ENCODE data around the gene KCNQ1OT1. TPM values are rescaled to one million over a fixed set of nuclear protein-coding genes. Genes with fewer than 3 reads are reported as not detected.

The KCNQ1OT1 gene
- total RNA-seq, 4 donors from 2014 or later, result 0.66 to 2.5 (median 1.3) TPM

GRCh38 chr11:2579315-2580060 lies 120.3 kb downstream of the KCNQ1OT1 start:
- no peaks in the 10 kb centered on the region for H3K27me3 ChIP-seq
- intact Hi-C loops (cut with DNase I), result no loop called here
- peaks cover 0 to under 1% (median 0%) of the 10 kb centered on the region in 4 donors for H3K36me3 ChIP-seq
- TF ChIP-seq POLR2AphosphoS5 (IDR thresholded peaks at IDR 0.05), result no peak
- no peak for TF ChIP-seq CTCF (IDR thresholded peaks at IDR 0.05)
- no peak for TF ChIP-seq EP300 (IDR thresholded peaks at IDR 0.05)
- TF ChIP-seq POLR2A (IDR thresholded peaks at IDR 0.05; ENCODE audit: low read depth), result no peak
- no peak overlapping the region for H3K27ac ChIP-seq (replicated peaks in 1 of 4)
- no peaks in the 10 kb centered on the region for H3K9me3 ChIP-seq
- H3K4me1 ChIP-seq, result peaks cover 0 to 13% (median 0%) of the 10 kb centered on the region in 4 donors
- WGBS, result 74% methylated on average over 14 of the region's 17 CpGs
- H3K4me3 ChIP-seq, result no peak overlapping the region
- DNase-seq (ENCODE audit: extremely low spot score), result no peak

- Histone ChIP-seq H3K9me3 (no peaks in the 10 kb centered on the region), H3K27me3 (no peaks in the 10 kb centered on the region), H3K27ac (replicated peaks in 1 of 4) (no peak overlapping the region), H3K36me3 (peaks cover 0 to under 1% (median 0%) of the 10 kb centered on the region in 4 donors), H3K4me1 (peaks cover 0 to 13% (median 0%) of the 10 kb centered on the region in 4 donors), H3K4me3 (no peak overlapping the region)
- TF ChIP-seq CTCF (IDR thresholded peaks at IDR 0.05), result no peak
- no peak for TF ChIP-seq POLR2AphosphoS5 (IDR thresholded peaks at IDR 0.05)
- no peak for TF ChIP-seq POLR2A (IDR thresholded peaks at IDR 0.05; ENCODE audit: low read depth)
- TF ChIP-seq EP300 (IDR thresholded peaks at IDR 0.05), result no peak
- no peak for DNase-seq (ENCODE audit: extremely low spot score)
- 86% methylated on average over 4 of the region's 7 CpGs for WGBS
- intact Hi-C loops (cut with DNase I), result no loop called here
Observed at GRCh38 chr11:2578929-2579270, 120.9 kb downstream of the KCNQ1OT1 start.

GRCh38 chr11:2577991-2578928 lies 121.5 kb downstream of the KCNQ1OT1 start:
- intact Hi-C loops (cut with DNase I), result no loop called here
- no peak overlapping the region for H3K4me3 ChIP-seq
- no peaks in the 10 kb centered on the region for H3K27me3 ChIP-seq
- peaks cover 0 to 6% (median 0%) of the 10 kb centered on the region in 4 donors for H3K36me3 ChIP-seq
- no peak for TF ChIP-seq POLR2AphosphoS5 (IDR thresholded peaks at IDR 0.05)
- TF ChIP-seq POLR2A (IDR thresholded peaks at IDR 0.05; ENCODE audit: low read depth), result no peak
- no peak for TF ChIP-seq CTCF (IDR thresholded peaks at IDR 0.05)
- no peak for TF ChIP-seq EP300 (IDR thresholded peaks at IDR 0.05)
- WGBS, result 82% methylated on average over 16 of the region's 22 CpGs
- H3K9me3 ChIP-seq, result no peaks in the 10 kb centered on the region
- H3K4me1 ChIP-seq, result peaks cover 0 to 13% (median 0%) of the 10 kb centered on the region in 4 donors
- no peak for DNase-seq (ENCODE audit: extremely low spot score)
- H3K27ac ChIP-seq (replicated peaks in 1 of 4), result no peak overlapping the region

- TF ChIP-seq POLR2A (IDR thresholded peaks at IDR 0.05; ENCODE audit: low read depth) (no peak), EP300 (IDR thresholded peaks at IDR 0.05) (no peak), POLR2AphosphoS5 (IDR thresholded peaks at IDR 0.05) (no peak), CTCF (IDR thresholded peaks at IDR 0.05) (no peak)
- no peak overlapping the region for H3K27ac ChIP-seq (replicated peaks in 1 of 4)
- peaks cover 0 to 10% (median 0%) of the 10 kb centered on the region in 4 donors for H3K4me1 ChIP-seq
- no peaks in the 10 kb centered on the region for H3K9me3 ChIP-seq
- 94% methylated on average over 20 of the region's 33 CpGs for WGBS
- no peaks in the 10 kb centered on the region for H3K27me3 ChIP-seq
- peaks cover 0 to 13% (median 0%) of the 10 kb centered on the region in 4 donors for H3K36me3 ChIP-seq
- H3K4me3 ChIP-seq, result no peak overlapping the region
- intact Hi-C loops (cut with DNase I), result no loop called here
- DNase-seq (ENCODE audit: extremely low spot score), result no peak
Observed at GRCh38 chr11:2577031-2577990, 122.5 kb downstream of the KCNQ1OT1 start.
